NB4 (cell line): ENCODE data around the gene ASMTL.

ENCODE experiments used
- CTCF ChIP-seq: IDR thresholded peaks from one replicate; pipeline ENCODE4 v1.5.1; 2012; ENCODE audit warnings: low read depth, low read length
- MAX ChIP-seq: IDR thresholded peaks from 2 replicates; pipeline ENCODE4 v1.6.1; 2011; ENCODE audit warnings: low read depth, low read length
- MYC ChIP-seq: IDR thresholded peaks from 2 replicates; pipeline ENCODE4 v1.6.1; 2011; ENCODE audit warnings: low read depth, low read length
- POLR2A ChIP-seq: IDR thresholded peaks from 2 replicates; pipeline ENCODE4 v1.6.1; 2011; ENCODE audit warnings: mild to moderate bottlenecking; ENCODE audit not compliant: insufficient read length; ENCODE audit errors: extremely low read depth

GRCh38 chrX:1388651-1389050 is 64.1 kb downstream of the ASMTL start:
- TF ChIP-seq CTCF (no peak), POLR2A (no peak), MYC (no peak), MAX (no peak)
